ENCODE results near the gene CBX1.
"Not testable (repeated sequence)": the region's sequence is repeated elsewhere in the genome, so short reads cannot be mapped to it uniquely, and the experiment has no call there.

DNA sequence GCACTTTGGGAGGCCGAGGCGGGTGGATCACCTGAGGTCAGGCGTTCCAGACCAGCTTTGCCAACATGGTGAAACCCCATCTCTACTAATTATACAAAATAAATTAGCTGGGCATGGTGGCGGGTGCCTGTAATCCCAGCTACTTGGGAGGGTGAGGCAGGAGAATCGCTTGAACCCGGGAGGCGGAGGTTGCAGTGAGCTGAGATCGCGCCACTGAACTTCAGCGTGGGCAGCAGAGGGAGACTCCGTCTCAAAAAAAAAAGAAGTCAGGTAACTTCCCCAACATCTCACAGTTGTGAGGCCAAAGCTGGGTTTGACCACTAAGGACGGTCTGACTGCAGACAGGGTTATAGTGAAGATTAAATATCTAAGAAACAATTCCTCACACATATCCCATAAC is 66.5 kb downstream of the CBX1 start:
- TF ChIP-seq, protein P1, sequence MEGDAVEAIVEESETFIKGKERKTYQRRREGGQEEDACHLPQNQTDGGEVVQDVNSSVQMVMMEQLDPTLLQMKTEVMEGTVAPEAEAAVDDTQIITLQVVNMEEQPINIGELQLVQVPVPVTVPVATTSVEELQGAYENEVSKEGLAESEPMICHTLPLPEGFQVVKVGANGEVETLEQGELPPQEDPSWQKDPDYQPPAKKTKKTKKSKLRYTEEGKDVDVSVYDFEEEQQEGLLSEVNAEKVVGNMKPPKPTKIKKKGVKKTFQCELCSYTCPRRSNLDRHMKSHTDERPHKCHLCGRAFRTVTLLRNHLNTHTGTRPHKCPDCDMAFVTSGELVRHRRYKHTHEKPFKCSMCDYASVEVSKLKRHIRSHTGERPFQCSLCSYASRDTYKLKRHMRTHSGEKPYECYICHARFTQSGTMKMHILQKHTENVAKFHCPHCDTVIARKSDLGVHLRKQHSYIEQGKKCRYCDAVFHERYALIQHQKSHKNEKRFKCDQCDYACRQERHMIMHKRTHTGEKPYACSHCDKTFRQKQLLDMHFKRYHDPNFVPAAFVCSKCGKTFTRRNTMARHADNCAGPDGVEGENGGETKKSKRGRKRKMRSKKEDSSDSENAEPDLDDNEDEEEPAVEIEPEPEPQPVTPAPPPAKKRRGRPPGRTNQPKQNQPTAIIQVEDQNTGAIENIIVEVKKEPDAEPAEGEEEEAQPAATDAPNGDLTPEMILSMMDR (IDR thresholded peaks at IDR 0.05): not testable (repeated sequence)
- TF ChIP-seq POLR2AphosphoS5 (IDR thresholded peaks at IDR 0.05): not testable (repeated sequence)

Measured in prostate gland (tissue), 2 donors.